ENCODE results near the gene WHRN. TPM values are rescaled to one million over a fixed set of nuclear protein-coding genes. Genes with fewer than 3 reads are reported as not detected.

The WHRN gene
- total RNA-seq, 1 donor from 2014 or later = 11.9 TPM

GRCh38 chr9:114451707-114452031 is 53.6 kb downstream of the WHRN start:
- H3K4me3 Mint-ChIP-seq (ENCODE audit: low read depth) = no peak overlapping the region

GRCh38 chr9:114450833-114451706 is 54.2 kb downstream of the WHRN start:
- no peak for DNase-seq (ENCODE audit: low spot score, unreplicated experiment)
- Mint-ChIP-seq H3K9me3 (ENCODE audit: low read depth) (peaks cover 16% of the 10 kb centered on the region), H3K36me3 (ENCODE audit: insufficient read depth) (peaks cover 1% of the 10 kb centered on the region), H3K27me3 (no peaks in the 10 kb centered on the region), H3K4me3 (ENCODE audit: low read depth) (no peak overlapping the region), H3K27ac (no peak overlapping the region), H3K4me1 (ENCODE audit: low read depth) (no peaks in the 10 kb centered on the region)
- no peak for TF ChIP-seq CTCF (IDR thresholded peaks at IDR 0.05; ENCODE audit: unreplicated experiment)

More at GRCh38 chr9:114451707-114452031, 53.6 kb downstream of the WHRN start:
- Mint-ChIP-seq H3K36me3 (ENCODE audit: insufficient read depth) (peaks cover 1% of the 10 kb centered on the region), H3K27me3 (no peaks in the 10 kb centered on the region), H3K27ac (no peak overlapping the region), H3K9me3 (ENCODE audit: low read depth) (peaks cover 16% of the 10 kb centered on the region), H3K4me1 (ENCODE audit: low read depth) (no peaks in the 10 kb centered on the region)
- no peak for DNase-seq (ENCODE audit: low spot score, unreplicated experiment)
- TF ChIP-seq CTCF (IDR thresholded peaks at IDR 0.05; ENCODE audit: unreplicated experiment) = no peak

- Mint-ChIP-seq H3K4me1 (ENCODE audit: low read depth) (no peaks in the 10 kb centered on the region), H3K9me3 (ENCODE audit: low read depth) (peaks cover 16% of the 10 kb centered on the region), H3K4me3 (ENCODE audit: low read depth) (no peak overlapping the region), H3K27ac (no peak overlapping the region), H3K36me3 (ENCODE audit: insufficient read depth) (peaks cover 1% of the 10 kb centered on the region), H3K27me3 (no peaks in the 10 kb centered on the region)
- no peak for TF ChIP-seq CTCF (IDR thresholded peaks at IDR 0.05; ENCODE audit: unreplicated experiment)
- no peak for DNase-seq (ENCODE audit: low spot score, unreplicated experiment)
These were observed 55.1 kb downstream of the WHRN start for GRCh38 chr9:114450181-114450580.

DNA sequence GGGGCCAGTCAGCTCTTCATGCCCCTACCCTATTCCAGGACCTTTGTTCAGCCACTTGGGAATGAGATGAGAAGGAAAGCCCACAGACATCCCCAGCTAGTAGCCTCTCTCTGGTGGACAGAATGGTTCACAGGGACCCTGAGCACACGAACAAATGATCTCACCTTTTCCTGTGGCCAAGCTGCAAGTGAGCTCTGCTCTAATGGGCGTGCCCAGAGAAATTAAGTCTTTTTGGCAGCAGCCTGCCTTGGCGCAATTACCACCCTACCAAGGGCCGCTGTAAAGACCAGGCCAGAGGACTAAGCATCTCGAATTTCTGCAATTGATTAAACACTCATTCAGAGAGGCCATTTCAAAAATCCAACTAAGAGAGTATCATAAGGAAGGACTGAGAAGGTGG is 56.0 kb downstream of the WHRN start:
- Mint-ChIP-seq H3K27ac (no peak overlapping the region), H3K4me3 (ENCODE audit: low read depth) (no peak overlapping the region), H3K27me3 (no peaks in the 10 kb centered on the region), H3K36me3 (ENCODE audit: insufficient read depth) (peaks cover 1% of the 10 kb centered on the region), H3K9me3 (ENCODE audit: low read depth) (peaks cover 11% of the 10 kb centered on the region), H3K4me1 (ENCODE audit: low read depth) (no peaks in the 10 kb centered on the region)
- TF ChIP-seq CTCF (IDR thresholded peaks at IDR 0.05; ENCODE audit: unreplicated experiment) = no peak
- DNase-seq (ENCODE audit: low spot score, unreplicated experiment) = no peak

GRCh38 chr9:114448706-114449105 is 56.6 kb downstream of the WHRN start:
- DNase-seq (ENCODE audit: low spot score, unreplicated experiment) = no peak
- H3K36me3 Mint-ChIP-seq (ENCODE audit: insufficient read depth) = peaks cover 1% of the 10 kb centered on the region
- peaks cover 6% of the 10 kb centered on the region for H3K9me3 Mint-ChIP-seq (ENCODE audit: low read depth)
- H3K27ac Mint-ChIP-seq = no peak overlapping the region
- H3K4me3 Mint-ChIP-seq (ENCODE audit: low read depth) = no peak overlapping the region
- H3K27me3 Mint-ChIP-seq = no peaks in the 10 kb centered on the region
- no peaks in the 10 kb centered on the region for H3K4me1 Mint-ChIP-seq (ENCODE audit: low read depth)
- no peak for TF ChIP-seq CTCF (IDR thresholded peaks at IDR 0.05; ENCODE audit: unreplicated experiment)
